ENCODE measurements around the gene RASSF3. TPM values are rescaled to one million over a fixed set of nuclear protein-coding genes. Genes with fewer than 3 reads are reported as not detected.

Gene RASSF3
- total and polyA plus RNA-seq, 11 donors: 32.8 to 116 (median 90.6) TPM

GRCh38 chr12:64699504-64700115, 89.3 kb downstream of the RASSF3 start:
- H3K4me3 ChIP-seq: no peak overlapping the region
- no peaks in the 10 kb centered on the region for H3K27me3 ChIP-seq
- H3K9me3 ChIP-seq: no peaks in the 10 kb centered on the region
- H3K4me1 ChIP-seq: peaks cover 0 to 29% (median 10%) of the 10 kb centered on the region in 12 donors
- peaks cover 0 to 36% (median 24%) of the 10 kb centered on the region in 9 donors for H3K36me3 ChIP-seq
- 95 to 97% (median 95%) methylated on average over 12 of the region's 12 CpGs for WGBS, 4 donors
- TF ChIP-seq, protein P1, sequence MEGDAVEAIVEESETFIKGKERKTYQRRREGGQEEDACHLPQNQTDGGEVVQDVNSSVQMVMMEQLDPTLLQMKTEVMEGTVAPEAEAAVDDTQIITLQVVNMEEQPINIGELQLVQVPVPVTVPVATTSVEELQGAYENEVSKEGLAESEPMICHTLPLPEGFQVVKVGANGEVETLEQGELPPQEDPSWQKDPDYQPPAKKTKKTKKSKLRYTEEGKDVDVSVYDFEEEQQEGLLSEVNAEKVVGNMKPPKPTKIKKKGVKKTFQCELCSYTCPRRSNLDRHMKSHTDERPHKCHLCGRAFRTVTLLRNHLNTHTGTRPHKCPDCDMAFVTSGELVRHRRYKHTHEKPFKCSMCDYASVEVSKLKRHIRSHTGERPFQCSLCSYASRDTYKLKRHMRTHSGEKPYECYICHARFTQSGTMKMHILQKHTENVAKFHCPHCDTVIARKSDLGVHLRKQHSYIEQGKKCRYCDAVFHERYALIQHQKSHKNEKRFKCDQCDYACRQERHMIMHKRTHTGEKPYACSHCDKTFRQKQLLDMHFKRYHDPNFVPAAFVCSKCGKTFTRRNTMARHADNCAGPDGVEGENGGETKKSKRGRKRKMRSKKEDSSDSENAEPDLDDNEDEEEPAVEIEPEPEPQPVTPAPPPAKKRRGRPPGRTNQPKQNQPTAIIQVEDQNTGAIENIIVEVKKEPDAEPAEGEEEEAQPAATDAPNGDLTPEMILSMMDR (IDR thresholded peaks at IDR 0.05): no peak
- no peak for TF ChIP-seq POLR2A (IDR thresholded peaks at IDR 0.05)
- peak in 1 of 5 donors; percentile 68 for DNase-seq
- H3K27ac ChIP-seq: peak overlapping the region in 1 of 12 donors; percentile 66
- ATAC-seq: peak in 1 of 4 donors; percentile 45
- intact Hi-C loops (cut with DNase I): loop anchor here in 4 of 10 donors (5.0 kb wide), 2 partner anchors 87 to 132 kb away; partner anchors contain the start of gene RASSF3 (in 4 of the 4)

- H3K27ac ChIP-seq: peak overlapping the region in 1 of 12 donors; percentile 66
- 88 to 100% (median 92%) methylated on average over 1 of the region's 1 CpG for WGBS, 4 donors
- intact Hi-C loops (cut with DNase I): no loop called here
- H3K4me3 ChIP-seq: no peak overlapping the region
- no peaks in the 10 kb centered on the region for H3K27me3 ChIP-seq
- H3K4me1 ChIP-seq: peaks cover 0 to 29% (median 10%) of the 10 kb centered on the region in 12 donors
- TF ChIP-seq POLR2A (IDR thresholded peaks at IDR 0.05): no peak
- TF ChIP-seq, protein P1 (IDR thresholded peaks at IDR 0.05): no peak
- ATAC-seq (no peak), DNase-seq (no peak)
- H3K9me3 ChIP-seq: no peaks in the 10 kb centered on the region
- peaks cover 0 to 27% (median 15%) of the 10 kb centered on the region in 9 donors for H3K36me3 ChIP-seq
Observed at GRCh38 chr12:64700532-64700931, 90.2 kb downstream of the RASSF3 start.

DNA sequence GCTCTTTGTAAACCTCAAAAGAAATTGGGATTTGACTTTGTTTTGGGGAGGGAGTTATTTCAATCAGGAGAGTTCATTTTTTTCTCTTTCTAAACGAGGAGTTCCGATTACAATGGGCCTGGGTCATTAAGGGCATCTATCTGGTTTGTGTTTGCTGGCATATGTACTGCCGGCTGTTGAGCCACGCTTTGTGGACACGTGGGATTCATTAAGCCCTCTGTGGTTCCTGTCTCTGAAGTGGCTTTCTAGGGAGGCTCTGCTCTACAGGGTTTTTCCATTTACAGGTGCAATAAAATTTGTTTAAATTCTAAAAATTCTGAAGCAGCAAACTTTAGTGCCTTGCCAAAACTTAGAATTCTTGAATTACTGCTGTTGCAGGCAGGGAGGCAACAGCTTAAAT, 91.0 kb downstream of the RASSF3 start:
- peak overlapping the region in 1 of 12 donors; percentile 66 for H3K27ac ChIP-seq
- 36 to 54% (median 40%) methylated on average over 5 of the region's 5 CpGs for WGBS, 4 donors
- H3K9me3 ChIP-seq: no peaks in the 10 kb centered on the region

DNA sequence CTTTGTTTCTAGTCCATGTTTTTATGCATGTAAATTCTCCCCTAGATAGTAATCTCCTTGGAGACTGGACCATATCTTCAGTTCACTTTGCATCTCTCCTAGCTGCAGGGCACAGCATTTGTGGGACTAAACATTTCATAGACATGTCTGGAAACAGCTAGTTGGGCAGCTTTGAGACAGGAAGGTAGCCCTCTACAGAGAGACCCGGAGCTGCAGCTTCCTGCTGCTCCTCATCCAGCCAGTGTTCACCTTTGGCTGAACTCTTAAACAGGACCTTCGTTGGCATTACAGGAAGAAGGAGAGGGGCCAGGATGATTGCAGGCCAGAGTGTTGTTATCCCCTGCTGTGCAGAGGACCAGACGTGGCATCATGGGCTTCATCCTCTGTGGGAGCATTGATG, 96.0 kb downstream of the RASSF3 start:
- no peak for DNase-seq
- H3K9me3 ChIP-seq: no peaks in the 10 kb centered on the region
- no peaks in the 10 kb centered on the region for H3K27me3 ChIP-seq
- peaks cover 0 to 16% (median 10%) of the 10 kb centered on the region in 12 donors for H3K4me1 ChIP-seq
- H3K27ac ChIP-seq: no peak overlapping the region
- peak in 3 of 4 donors; percentile 30 to 50 (median 49) for ATAC-seq
- TF ChIP-seq POLR2A (IDR thresholded peaks at IDR 0.05): no peak
- TF ChIP-seq, protein P1 (IDR thresholded peaks at IDR 0.05): no peak
- intact Hi-C loops (cut with DNase I): no loop called here
- no peak overlapping the region for H3K4me3 ChIP-seq
- 15 to 63% (median 17%) methylated on average over 1 to 3 of the region's 3 CpGs for WGBS, 4 donors
- H3K36me3 ChIP-seq: no peaks in the 10 kb centered on the region

More for the DNA sequence above, 91.0 kb downstream of the RASSF3 start:
- DNase-seq (no peak), ATAC-seq (no peak)
- intact Hi-C loops (cut with DNase I): no loop called here
- no peak for TF ChIP-seq POLR2A (IDR thresholded peaks at IDR 0.05)
- TF ChIP-seq, protein P1 (IDR thresholded peaks at IDR 0.05): no peak
- Histone ChIP-seq H3K4me1 (peaks cover 0 to 30% (median 11%) of the 10 kb centered on the region in 12 donors), H3K4me3 (no peak overlapping the region), H3K36me3 (peaks cover 0 to 25% (median 12%) of the 10 kb centered on the region in 9 donors), H3K27me3 (no peaks in the 10 kb centered on the region)

All from heart left ventricle (tissue), 16 donors.